ENCODE results near the gene ERAS.

- TF ChIP-seq CTCF (IDR thresholded peaks at IDR 0.05) = no peak
- no peak for TF ChIP-seq POLR2A (IDR thresholded peaks at IDR 0.05)
These were observed 40.6 kb upstream of the ERAS start for GRCh38 chrX:48785540-48786214.
